Stimulated activated CD4-positive, alpha-beta T cell treated with anti-CD3 and anti-CD28 coated beads, Interleukin-4, amount 100 ng/mL, for 48 hours (primary cell): ENCODE results near the gene ABCA12.

ENCODE experiments used
- DNase-seq, 2 donors: peaks; one replicate each; pipeline ENCODE4 v3.0.0-alpha.2; 2020; ENCODE audit warnings: low read depth in 2 of 2

Gene ABCA12

DNA sequence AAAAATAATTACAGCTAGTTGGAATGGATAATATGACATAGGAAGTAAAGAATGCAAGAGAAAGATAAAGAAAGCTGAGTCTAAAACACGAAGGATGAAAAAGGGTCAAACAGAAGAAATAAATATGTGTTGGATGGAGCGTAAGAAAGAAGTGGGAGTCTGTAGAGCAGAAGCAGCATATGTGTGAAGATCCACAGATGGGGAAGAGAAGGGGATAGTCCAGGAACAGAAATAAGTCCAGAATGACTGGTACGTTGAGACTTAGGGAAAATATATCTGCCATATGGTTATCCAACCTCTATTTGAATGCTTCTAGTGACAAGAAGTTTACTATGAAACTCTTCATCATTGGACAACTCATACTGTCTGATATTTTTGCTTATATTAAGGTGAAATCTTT, 18.0 kb downstream of the ABCA12 start:
- DNase-seq, result no peak

DNA sequence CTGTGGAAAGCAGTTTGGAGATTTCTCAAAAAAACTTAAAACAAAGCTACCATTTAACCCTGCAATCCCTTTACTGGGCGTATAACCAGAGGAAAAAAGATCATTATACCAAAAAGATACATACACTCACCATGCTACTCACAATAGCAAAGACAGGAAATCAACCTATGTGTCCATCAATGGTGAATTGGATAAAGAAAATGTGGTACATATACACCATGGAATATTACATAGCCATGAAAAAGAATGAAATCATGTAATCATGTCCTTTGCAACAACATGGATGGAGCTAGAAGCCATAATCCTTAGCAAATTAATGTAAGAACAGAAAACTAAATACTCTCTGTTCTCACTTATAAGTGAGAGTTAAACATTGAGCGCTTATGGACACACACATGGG, 18.6 kb downstream of the ABCA12 start:
- no peak for DNase-seq

DNA sequence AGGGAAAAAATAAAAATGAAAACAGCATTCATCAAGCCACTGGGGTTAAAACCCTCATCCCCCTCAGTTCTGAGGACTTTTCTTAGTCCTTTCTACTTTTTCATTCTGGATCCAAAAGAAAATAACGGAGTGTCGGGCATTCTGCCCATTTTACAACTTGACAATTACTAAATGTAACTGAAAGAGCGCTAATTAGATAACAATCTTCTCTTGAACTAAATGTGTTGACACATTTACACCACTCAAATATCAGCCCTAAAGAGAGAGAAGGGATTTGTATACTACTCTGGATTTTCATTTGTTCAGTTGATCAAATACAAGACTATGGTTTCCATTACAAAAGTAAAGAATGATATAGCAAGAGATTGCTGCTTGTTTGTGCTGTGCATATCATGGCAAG, 27.5 kb downstream of the ABCA12 start:
- DNase-seq, result no peak

DNA sequence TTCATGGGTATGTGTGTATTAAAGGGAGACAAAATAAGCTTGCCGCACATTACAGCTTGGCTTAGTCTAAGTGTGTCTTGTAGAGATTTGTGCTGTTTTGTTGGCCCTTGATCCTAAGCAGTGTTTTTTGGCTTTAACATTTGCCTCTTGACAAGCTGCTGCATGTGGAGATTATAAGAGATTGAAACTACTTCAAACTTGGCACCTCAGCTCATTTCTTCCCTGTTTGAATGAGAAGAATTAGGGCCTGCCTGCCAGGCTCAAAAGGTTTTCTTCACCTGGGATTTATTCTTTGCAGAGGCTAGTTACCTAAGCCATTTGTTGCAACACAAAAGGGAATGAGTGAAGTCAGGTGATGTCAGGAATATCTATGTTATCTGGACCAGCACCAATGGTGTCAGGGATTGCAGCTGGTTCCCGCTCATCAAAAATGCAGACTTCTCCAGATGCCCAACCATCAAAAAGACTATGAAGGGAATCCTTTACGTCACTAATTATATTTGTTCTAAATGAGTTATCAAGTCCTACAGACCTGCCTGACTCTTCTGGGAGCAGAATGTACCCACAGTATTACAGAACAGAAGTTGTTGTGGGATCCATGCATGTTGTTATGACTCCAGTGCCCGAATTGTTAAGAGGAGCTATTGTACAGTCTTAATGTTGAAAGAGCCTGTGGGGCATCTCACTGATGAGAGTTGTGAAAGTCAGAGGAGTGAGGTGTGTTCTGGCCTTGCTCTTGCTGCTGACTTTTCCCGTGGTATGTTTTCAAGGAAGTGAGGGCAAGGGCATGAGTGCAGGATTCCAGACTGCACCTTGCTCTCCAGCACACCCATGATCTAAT, 31.0 kb downstream of the ABCA12 start:
- no peak for DNase-seq

DNA sequence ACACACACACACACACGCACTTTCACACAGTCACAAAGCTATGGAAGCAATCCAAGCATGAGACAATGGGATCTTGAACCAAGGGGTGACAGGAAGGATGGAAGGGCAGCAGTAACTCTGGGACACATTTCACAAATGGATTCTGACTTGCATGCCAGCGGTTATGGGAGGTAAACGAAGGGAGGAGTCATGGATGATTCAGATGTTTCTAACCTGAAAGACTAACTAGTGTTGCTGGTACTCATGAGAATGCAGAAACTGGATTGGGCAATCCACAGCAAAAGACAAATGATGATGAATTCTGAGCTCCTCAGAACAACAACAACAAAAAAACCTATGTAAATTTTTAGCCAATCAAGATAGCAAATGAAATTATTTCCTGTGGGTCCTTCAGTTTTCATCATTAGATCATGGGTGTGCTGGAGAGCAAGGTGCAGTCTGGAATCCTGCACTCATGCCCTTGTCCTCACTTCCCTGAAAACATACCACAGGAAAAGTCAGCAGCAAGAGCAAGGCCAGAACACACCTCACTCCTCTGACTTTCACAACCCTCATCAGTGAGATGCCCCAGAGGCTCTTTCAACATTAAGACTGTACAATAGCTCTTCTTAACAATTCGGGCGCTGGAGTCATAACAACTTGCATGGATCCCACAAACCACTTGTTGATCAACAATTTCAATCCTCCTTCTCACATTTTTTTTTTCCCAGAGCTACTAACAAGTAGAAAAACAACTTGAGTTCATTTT, 32.6 kb downstream of the ABCA12 start:
- no peak for DNase-seq

DNA sequence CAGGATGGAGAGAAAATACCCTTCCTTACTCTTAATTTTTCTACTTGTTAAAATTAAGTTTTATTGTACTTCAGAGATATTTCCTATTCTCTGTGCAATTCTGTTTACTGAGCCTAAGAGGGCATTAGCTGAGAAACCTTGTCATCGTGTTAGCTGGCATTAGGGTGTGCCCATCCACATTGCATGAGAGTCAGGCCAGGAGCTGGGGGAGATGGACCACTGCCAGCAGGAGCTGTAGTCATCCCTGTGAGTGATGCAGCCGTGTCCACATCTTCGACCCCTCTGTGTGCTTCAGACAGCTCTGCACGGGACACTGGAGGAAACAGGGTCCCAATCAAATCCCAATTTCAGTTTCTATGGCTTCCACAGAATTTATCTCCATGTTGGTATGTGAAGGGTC, 34.2 kb downstream of the ABCA12 start:
- no peak for DNase-seq

DNA sequence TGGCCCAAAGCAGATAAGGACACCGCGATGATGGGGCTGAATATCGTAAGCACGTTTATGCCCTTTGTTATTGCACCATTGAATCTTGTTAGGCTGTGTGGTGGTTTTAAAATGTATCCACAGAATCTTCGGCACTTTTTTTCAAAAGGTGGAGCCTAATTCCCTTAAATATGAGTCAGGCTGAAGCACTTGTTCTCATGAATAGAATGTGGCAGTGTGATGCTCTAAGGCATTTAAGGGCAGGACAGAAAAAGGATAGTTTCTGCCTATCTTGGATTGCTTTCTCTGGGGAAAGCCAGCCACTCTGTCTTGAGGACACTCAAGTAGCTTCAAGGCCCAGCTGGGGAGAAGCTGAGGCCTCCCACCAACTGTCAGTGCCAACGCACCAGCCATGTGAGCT, 39.6 kb downstream of the ABCA12 start:
- DNase-seq, result no peak

DNA sequence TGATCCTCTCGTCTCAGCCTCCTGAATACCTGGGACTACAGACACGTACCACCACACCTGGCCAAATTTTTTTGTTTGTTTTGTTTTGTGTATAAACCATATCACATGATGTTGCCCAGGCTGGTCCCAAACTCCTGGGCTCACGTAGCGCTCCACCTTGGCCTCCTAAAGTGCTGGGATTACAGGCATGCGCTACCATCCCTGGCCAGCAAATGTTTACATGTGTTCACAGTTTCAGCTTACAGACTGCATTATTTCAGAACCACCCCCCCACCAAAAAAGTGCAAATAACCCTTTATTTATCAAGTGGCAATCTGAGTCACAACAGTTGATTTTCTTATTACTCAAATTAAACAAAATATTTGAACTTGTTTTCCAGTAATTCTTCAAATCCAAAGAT, 54.3 kb downstream of the ABCA12 start:
- no peak for DNase-seq

DNA sequence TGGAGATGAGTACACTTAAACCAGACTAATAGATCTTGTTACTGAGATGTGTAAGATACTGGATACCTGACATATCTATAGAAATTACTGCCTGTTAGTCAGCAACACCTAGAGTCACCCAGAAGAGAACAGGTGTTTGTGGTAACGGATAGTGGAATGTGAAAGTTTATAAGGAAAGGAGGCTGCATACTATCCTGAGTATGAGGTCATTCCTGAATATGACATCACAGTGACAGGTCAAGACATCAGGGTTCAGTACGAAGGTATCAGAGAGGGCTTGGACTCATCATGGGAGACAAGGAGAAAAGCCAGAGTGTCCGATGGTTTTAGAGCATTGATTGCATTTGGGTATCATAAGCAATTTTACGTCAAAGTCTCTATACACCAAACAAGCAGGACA, 55.3 kb downstream of the ABCA12 start:
- DNase-seq, result no peak

DNA sequence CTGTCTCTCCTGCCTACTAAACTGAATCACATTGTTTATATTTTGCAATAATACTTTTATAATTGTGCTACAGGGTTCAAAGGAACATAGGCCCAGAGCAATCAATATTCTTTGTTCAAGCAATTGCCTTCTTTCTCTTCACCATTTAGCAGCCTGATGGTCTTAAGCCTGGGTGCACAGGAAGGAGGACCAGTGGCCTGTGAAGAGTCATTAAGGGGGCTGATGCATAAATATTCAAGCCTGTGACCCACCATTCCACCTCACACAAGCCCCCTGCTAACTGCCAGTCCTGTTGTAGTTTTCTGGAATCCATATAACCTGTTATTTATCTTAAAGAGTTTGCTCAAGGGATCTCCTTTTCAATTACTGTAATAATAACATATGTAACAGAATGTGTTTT, 56.0 kb downstream of the ABCA12 start:
- DNase-seq, result no peak

DNA sequence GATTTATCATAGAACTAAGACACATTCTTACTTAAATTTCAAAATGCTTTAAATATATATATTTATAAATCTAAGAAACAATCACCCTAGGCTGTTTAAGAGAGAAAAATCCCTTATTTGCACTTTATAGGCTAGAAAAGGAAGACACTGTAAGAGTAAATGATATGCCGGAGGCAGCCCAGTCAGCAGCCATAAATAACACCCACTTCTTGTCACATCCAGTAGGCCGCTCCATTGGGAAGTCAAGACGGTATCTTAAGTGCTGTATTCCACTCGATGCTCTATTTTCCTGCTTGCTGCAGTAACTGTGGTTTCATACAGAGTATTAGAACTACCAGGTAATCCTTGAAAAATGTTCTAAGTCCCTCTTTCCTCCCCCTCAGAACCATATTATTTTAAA, 57.9 kb downstream of the ABCA12 start:
- DNase-seq, result no peak

DNA sequence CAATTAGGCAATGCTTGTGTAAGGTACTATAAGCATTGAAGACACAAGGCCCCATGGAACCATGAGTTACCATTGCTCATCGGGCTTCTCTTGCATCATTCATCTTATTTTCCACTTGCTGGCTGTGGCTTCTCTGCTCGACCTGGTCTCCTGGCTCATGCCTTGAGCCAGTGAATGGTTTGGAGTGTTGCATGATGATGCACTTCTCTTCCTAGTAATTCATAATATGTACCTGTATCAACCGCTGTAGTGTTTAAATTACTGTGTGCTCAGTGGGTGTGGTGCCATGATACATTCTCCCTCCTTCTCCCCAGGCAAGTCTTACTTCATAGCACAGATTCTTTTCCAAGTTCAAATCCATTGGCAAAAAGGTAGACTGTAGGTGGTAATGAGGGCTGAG, 66.8 kb downstream of the ABCA12 start:
- DNase-seq, result no peak

DNA sequence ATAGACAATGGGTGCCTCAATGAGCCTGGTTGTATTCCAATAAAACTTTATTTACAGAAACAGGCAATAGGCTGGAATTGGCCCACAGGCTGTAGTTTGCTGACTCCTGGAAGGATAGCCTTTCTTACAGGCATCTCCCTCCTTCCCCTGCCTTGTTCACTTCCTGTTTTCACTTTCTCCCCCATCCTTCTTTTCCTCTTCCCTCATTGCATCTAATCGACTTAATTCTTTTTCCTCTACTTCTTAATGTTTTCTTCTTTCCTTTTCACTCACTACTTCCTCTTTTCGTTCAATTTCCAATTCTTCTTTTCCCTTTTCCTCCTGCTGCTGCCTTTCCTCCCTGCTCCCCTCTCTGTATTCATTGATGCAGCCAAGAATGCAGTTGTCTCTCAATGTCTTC, 70.0 kb downstream of the ABCA12 start:
- no peak for DNase-seq

DNA sequence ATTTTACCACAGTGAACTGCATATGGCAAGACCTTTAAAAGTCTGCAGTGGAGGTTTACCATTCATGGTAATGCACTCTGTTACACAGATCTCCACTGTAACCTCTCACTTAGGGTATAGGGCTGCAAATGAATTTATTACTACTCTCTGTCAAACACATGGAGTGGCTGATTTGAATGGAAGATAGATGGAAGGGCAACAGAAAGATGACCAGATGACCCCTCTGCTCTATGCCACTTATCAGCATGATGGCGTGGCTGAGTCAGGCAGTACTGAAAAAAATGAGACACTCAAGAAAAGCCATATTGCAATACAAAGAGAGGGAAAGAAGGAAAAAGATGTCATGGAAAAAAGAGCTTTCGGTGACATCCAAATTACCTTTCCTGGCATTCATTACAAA, 72.3 kb downstream of the ABCA12 start:
- no peak for DNase-seq

DNA sequence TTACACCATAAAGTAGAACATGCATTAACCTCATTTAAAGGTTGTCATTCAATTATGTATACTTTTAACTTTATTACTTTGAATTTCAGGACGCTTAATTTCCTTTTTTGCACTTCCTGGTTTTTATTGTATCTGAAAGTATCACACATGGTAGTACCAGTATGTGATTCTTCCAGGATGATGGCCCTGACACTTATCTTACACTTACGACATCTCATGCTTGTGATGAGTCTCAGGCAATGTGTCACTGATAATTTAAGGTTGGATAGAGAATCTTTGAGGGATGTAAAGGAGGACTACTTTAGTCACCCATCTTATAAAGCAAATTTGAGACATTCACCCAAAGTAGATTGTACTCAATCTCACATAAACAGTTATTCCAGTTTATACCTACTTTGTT, 74.9 kb downstream of the ABCA12 start:
- no peak for DNase-seq

DNA sequence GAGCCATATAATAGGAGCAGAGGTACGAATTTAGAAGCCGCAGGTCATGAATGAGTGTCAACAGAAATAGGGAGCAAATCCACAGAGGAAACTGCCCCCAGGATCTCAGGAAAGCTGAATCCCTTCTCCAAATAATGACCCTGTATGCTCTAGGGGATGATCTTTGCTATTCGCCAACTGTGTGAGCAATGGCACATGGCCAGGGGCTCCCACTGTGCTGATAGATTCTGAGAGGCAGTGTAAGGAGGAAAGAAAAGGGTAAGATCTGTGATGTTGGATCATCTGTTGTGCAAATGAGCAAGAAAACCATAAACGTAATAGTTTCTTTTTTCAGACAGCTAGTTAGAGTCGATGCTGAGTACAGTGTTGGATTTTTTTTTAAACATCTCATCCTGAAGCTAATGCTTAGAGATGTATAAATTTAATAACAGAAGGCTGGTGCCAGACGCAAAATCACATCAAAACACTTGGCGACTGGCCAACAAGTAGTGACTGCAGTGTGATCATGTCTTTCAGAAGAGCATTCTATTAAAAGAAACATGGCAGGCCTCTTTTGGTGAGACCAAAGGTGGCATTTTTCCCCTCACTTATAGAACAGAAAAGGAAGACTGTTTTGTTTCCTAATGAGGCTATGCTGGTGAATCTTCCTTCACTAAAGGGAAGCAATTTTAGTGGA, 77.4 kb downstream of the ABCA12 start:
- no peak for DNase-seq

DNA sequence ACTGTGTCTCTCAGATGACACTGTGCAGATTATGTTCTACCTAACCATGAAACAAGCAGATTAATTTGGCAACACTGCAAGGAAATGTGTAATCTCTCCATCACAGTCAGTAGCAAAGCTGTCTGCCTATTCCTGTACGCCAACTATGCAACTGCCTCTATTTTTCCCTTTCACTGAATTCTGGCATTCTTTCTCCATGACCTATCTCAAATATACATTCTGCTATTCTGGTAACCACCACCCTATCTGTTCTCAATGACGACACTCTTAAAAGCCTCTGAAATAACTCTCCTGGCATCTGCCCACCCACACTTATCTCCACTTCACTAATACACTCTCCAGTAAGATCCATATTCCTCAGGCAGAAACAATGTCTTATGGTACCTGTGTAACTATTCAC, 78.7 kb downstream of the ABCA12 start:
- DNase-seq, result no peak

DNA sequence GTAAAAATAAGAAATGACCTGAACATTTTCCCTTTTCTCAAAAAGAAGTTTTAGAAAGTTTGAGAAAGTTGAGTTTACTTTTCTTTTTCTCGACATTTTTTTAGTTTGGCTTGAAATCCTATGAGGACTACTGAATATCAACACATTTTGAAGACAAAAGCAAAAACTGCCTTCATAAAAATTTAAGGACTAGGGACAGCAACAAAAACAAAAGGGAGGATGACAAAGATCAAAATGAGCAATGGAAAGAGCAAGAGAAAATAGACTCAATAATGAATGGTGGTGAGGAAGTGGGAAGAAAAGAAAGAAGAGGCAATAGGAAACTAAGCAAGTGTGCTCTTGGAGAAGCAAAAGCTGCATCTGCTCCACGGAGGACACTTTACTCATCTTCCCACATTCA, 82.5 kb downstream of the ABCA12 start:
- no peak for DNase-seq

DNA sequence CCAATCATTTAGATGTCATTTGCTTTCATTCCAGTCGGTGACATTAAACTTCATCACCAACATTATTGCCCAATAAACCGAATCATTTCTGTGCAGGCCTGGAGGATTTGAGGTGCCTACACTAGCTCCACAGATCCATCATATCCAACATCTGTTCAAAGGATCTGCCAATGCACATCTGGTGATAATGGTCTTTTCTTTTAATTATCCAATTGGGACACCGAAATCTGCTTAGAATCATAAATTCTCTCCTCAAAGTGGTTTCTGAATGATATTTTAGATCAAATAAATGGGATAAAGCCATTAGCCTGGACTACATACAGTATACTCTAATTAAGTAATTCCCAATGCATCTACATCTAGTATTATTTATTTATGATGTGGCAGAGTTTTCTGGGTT, 85.6 kb downstream of the ABCA12 start:
- DNase-seq, result no peak

DNA sequence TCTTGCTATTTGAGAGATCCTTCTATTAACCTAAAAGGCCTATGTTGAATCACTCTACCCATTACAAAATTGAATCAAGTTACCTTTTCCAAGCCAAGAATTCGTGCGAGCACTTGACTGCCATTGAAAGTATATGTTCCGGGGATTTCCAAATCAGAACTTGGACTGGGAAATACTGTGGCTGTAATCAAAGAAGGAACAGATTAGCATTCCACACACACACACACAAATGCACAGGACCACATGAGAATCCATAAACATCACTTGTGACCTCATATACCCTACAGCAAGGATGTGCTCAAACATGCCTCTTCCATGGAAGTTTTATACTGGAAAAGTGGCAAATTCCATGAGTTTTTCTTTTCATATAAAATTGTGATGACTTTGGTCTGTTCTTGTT, 86.0 kb downstream of the ABCA12 start:
- DNase-seq, result no peak

DNA sequence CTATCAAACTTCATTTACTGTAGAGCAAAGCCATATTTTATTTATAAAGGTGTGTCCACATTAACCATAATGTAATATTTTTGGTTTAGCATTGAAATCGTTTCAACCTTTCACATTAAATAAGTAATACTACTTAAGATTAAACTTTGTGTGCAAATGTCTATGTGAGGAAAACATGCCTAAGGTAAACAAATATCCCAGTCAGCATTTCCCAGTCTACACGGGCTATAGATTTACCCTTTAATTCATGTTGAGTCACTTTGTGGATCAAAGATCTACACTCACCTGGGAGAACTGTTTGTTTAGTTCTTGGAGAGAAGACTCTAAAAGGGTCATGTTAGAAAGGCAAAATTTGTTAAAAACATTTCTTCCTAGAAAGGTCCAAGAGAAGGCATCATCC, 89.1 kb downstream of the ABCA12 start:
- DNase-seq, result no peak

DNA sequence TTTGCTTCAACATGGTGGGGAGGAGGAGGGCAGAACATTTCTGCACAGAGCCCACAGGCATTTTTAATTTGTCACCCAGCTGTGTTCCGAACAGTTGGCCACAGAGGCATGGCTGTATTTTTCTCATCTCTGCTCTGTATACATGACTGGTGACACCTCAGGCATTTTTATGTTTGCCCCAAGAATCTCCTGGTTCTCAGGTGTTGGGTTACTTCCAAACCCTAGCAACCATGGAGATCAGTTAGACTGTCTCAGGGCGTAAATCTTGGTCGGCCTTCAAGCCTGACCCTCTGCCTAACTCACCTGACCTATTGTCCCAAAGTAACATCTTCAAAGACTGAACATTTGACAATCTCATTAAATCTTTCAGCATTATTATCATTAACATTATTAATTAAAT, 100.0 kb downstream of the ABCA12 start:
- DNase-seq, result no peak

DNA sequence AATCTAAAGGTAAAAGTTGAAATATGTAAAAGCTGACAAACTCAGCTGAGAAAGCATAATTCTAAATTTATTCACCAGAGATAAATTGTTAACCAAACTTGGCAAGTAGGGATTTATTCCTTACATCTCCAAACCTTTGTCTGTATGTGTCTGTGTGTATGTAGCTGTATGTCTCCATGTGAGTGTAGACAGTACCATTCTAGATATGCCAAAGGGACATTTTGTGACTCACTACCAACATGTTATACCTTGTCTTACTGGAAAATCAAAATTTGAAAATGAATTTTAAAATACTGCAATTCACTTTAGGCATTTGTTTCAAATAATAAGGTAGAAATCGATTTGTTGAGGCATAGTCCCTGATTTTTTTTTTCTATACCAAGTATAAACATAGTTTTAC, 102.1 kb downstream of the ABCA12 start:
- no peak for DNase-seq
